SK-N-SH (cell line): ENCODE data around the gene RAPGEF2. TPM values are rescaled to one million over a fixed set of nuclear protein-coding genes. Genes with fewer than 3 reads are reported as not detected.

Source experiments
- CTCF ChIA-PET: fragments of 300-600, 350-600 bp; formaldehyde crosslinking; extraction: SDS; loops from one replicate; lab custom pipeline; 2021; lab: Yijun Ruan, JAX
- POLR2A ChIA-PET: fragments of 350-600 bp; sonication (Branson Sonifier 250); formaldehyde crosslinking; extraction: SDS; loops from one replicate; lab custom pipeline; 2020; ENCODE audit warnings: antibody characterized with exemption, inconsistent platforms; lab: Yijun Ruan, JAX
- DNase-seq: peaks from one replicate; pipeline ENCODE4 v3.0.0; 2012
- H2AFZ ChIP-seq: fragments of 200-600 bp; sonication (generic); 2 replicates; pipeline ENCODE4 v1.8.1; 2016; ENCODE audit warnings: antibody characterized with exemption, mild to moderate bottlenecking, low read depth
- H3F3A ChIP-seq: fragments of 200-600 bp; sonication (generic); replicated peaks from 2 replicates; pipeline ENCODE3; 2016; ENCODE audit warnings: antibody characterized with exemption, mild to moderate bottlenecking; ENCODE audit not compliant: insufficient read depth
- H3K27ac ChIP-seq, 2 experiments: fragments of 200-500 bp in 1 of 2; fragments of 200-600 bp in 1 of 2; sonication (Bioruptor generic) in 1 of 2; sonication (generic), shearing (Covaris generic) in 1 of 2; 2 replicates each; pipeline versions ENCODE4 v1.5.1 to v1.6.1; 2014 to 2016; ENCODE audit warnings: low read depth in 2 of 2, inconsistent platforms in 1 of 2, low read length in 1 of 2, mild to moderate bottlenecking in 1 of 2, mixed read lengths in 1 of 2
- H3K27me3 ChIP-seq: fragments of 200-600 bp; sonication (generic), shearing (Covaris generic); 2 replicates; pipeline ENCODE4 v1.6.1; 2016; ENCODE audit warnings: mixed run types; ENCODE audit not compliant: insufficient read depth
- H3K36me3 ChIP-seq, 2 experiments: fragments of 200-500 bp in 1 of 2; fragments of 200-600 bp in 1 of 2; sonication (Bioruptor generic) in 1 of 2; sonication (generic) in 1 of 2; replicated peaks in 1 of 2; 2 replicates each; pipeline versions ENCODE3 to v1.5.1; 2014 to 2016; ENCODE audit warnings: low read length in 1 of 2, mild to moderate bottlenecking in 1 of 2; ENCODE audit not compliant: insufficient read depth in 2 of 2, control insufficient read depth in 1 of 2
- H3K4me1 ChIP-seq, 2 experiments: fragments of 200-500 bp in 1 of 2; fragments of 200-600 bp in 1 of 2; sonication (Bioruptor generic) in 1 of 2; sonication (generic), shearing (Covaris generic) in 1 of 2; 2 replicates each; pipeline versions ENCODE4 v1.5.1 to v1.6.1; 2014 to 2016; ENCODE audit warnings: low read depth in 1 of 2, low read length in 1 of 2, mixed run types in 1 of 2; ENCODE audit not compliant: insufficient read depth in 2 of 2, control insufficient read depth in 1 of 2
- H3K4me2 ChIP-seq: fragments of 200-600 bp; sonication (generic), shearing (Covaris generic); 2 replicates; pipeline ENCODE4 v1.6.1; 2017; ENCODE audit warnings: mixed run types
- H3K4me3 ChIP-seq, 2 experiments: fragments of 200-500 bp in 1 of 2; fragments of 200-600 bp in 1 of 2; sonication (Bioruptor generic) in 1 of 2; sonication (generic), shearing (Covaris generic) in 1 of 2; 2 replicates each; pipeline versions ENCODE4 v1.5.1 to v1.8.1; 2014 to 2016; ENCODE audit warnings: low read depth in 2 of 2, inconsistent platforms in 1 of 2, low read length in 1 of 2, mild to moderate bottlenecking in 1 of 2, mixed read lengths in 1 of 2, moderate library complexity in 1 of 2
- H3K79me2 ChIP-seq: fragments of 200-600 bp; sonication (generic); 2 replicates; pipeline ENCODE4 v1.8.1; 2017; ENCODE audit warnings: mild to moderate bottlenecking; ENCODE audit not compliant: insufficient read depth
- H3K9ac ChIP-seq: fragments of 200-600 bp; sonication (generic); 2 replicates; pipeline ENCODE4 v1.6.1; 2017; ENCODE audit warnings: mixed run types
- H3K9me2 ChIP-seq: fragments of 200-600 bp; sonication (generic); 2 replicates; pipeline ENCODE4 v1.6.1; 2017; ENCODE audit warnings: mixed run types
- H3K9me3 ChIP-seq: fragments of 200-600 bp; sonication (generic); 2 replicates; pipeline ENCODE4 v1.6.1; 2017; ENCODE audit warnings: mixed run types, mild to moderate bottlenecking, moderate library complexity
- H4K20me1 ChIP-seq: fragments of 200-600 bp; sonication (generic); 2 replicates; pipeline ENCODE4 v1.6.1; 2017; ENCODE audit warnings: mild to moderate bottlenecking, mixed run types; ENCODE audit not compliant: insufficient read depth
- EP300 ChIP-seq, 2 experiments: IDR thresholded peaks; 2 replicates each; pipeline versions ENCODE4 v1.4.0 to v1.6.1; 2012; ENCODE audit warnings: borderline replicate concordance in 1 of 2, low read depth in 1 of 2, low read length in 1 of 2
- EZH2phosphoT487 ChIP-seq: fragments of 200-600 bp; sonication (generic); IDR thresholded peaks from 2 replicates; pipeline ENCODE4 v1.6.1; 2017; ENCODE audit warnings: low read depth, mixed run types, mild to moderate bottlenecking, antibody characterized with exemption, moderate library complexity, borderline replicate concordance
- FOSL2 ChIP-seq: IDR thresholded peaks from 2 replicates; pipeline ENCODE4 v1.4.0; 2012; ENCODE audit warnings: low read depth, mild to moderate bottlenecking, moderate library complexity, borderline replicate concordance
- FOXJ3 ChIP-seq: sonication (generic); formaldehyde crosslinking; IDR thresholded peaks from 2 replicates; pipeline ENCODE4 v1.5.1; 2020; ENCODE audit warnings: mild to moderate bottlenecking, missing genetic modification reagents
- JUND ChIP-seq: IDR thresholded peaks from 2 replicates; pipeline ENCODE4 v1.4.0; 2012
- MEF2A ChIP-seq: IDR thresholded peaks from 2 replicates; pipeline ENCODE4 v1.4.0; 2012; ENCODE audit warnings: low read depth, borderline replicate concordance
- NFIC ChIP-seq: IDR thresholded peaks from 2 replicates; pipeline ENCODE4 v1.4.0; 2012; ENCODE audit warnings: borderline replicate concordance
- PBX3 ChIP-seq: IDR thresholded peaks from 2 replicates; pipeline ENCODE4; 2012
- RXRA ChIP-seq: IDR thresholded peaks from 2 replicates; pipeline ENCODE4 v1.4.0; 2012; ENCODE audit warnings: low read depth, mild to moderate bottlenecking, borderline replicate concordance
- TAF1 ChIP-seq: IDR thresholded peaks from 2 replicates; pipeline ENCODE4 v1.6.1; 2012; ENCODE audit warnings: low read depth, mild to moderate bottlenecking, low read length, moderate library complexity, borderline replicate concordance
- TCF12 ChIP-seq: IDR thresholded peaks from 2 replicates; pipeline ENCODE4 v1.4.0; 2012
- TEAD4 ChIP-seq: IDR thresholded peaks from 2 replicates; pipeline ENCODE4 v1.4.0; 2012; ENCODE audit warnings: mild to moderate bottlenecking, borderline replicate concordance; ENCODE audit not compliant: insufficient read depth
- ZBTB33 ChIP-seq: IDR thresholded peaks from 2 replicates; pipeline ENCODE4 v1.4.0; 2012; ENCODE audit warnings: low read depth, borderline replicate concordance
- WGBS: methylation state at CpG from one replicate; pipeline ENCODE4 v1.1.6; 2017; ENCODE audit warnings: low lambda C conversion rate; 5-methylcytosine and 5-hydroxymethylcytosine counted together
- polyA plus RNA-seq, 3 experiments: library from polyadenylated mRNA; depleted of rRNA; stranded (reverse); fragments of >200 nt; gene quantifications; 2 replicates each; pipeline ENCODE4 v1.2.3, GENCODE V29; 2012
- TF ChIP-seq, protein P1 (sequence below): IDR thresholded peaks from 2 replicates; pipeline ENCODE4 v1.4.0; 2012; ENCODE audit warnings: low read depth
- TF ChIP-seq, protein P2 (sequence below): fragments of 150-350 bp; IDR thresholded peaks from 2 replicates; pipeline ENCODE4 v1.6.1; 2017; ENCODE audit warnings: antibody characterized with exemption, low read length, low read depth, borderline replicate concordance

Gene RAPGEF2
- polyA plus RNA-seq, 1 of the 3 experiments (the other 2 are of a cell fraction): 19.2 TPM

DNA sequence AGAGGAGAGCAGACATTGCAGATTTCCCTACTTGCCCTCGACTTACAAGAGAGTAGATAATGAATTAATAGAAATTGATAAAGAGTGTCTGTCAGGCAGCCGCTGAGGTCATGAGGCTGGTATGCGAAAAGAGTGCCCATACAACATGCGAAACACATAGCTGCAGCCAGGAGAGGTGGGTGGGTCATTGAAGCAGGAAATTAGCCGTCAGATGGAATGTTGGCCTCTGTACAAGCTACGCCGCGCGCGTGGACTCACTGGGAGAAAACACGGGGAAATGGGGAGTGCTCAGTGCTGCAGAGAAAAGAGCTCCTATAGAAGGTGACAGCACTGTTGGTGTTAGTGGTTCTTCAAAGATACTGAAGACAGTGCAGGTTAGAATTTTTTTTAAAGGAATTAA, 125.1 kb downstream of the RAPGEF2 start:
- DNase-seq: peak; percentile 27
- no peaks in the 10 kb centered on the region for H3K9me3 ChIP-seq
- peaks cover 6% of the 10 kb centered on the region for H3F3A ChIP-seq
- H3K4me3 ChIP-seq: peak overlapping the region; percentile 10 to 19
- peak overlapping the region; percentile 69 to 76 for H3K27ac ChIP-seq
- no peak overlapping the region for H2AFZ ChIP-seq
- H3K79me2 ChIP-seq: peaks cover 76% of the 10 kb centered on the region
- no peaks in the 10 kb centered on the region for H3K27me3 ChIP-seq
- POLR2A ChIA-PET: no interaction called here
- peak overlapping the region; percentile 62 for H3K4me2 ChIP-seq
- H3K4me1 ChIP-seq: peaks cover 4 to 16% of the 10 kb centered on the region in 2 experiments; a peak in 3 of 4 replicates
- H3K9me2 ChIP-seq: no peaks in the 10 kb centered on the region
- no peaks in the 10 kb centered on the region for H4K20me1 ChIP-seq
- CTCF ChIA-PET: interaction anchor here (0.8 to 1.9 kb wide), 6 partner anchors 10 to 372 kb away, joined by 3 to 10 read pairs (median 3); no protein-coding TSS in a partner anchor
- no peaks in the 10 kb centered on the region for H3K36me3 ChIP-seq
- TF ChIP-seq, protein P1, sequence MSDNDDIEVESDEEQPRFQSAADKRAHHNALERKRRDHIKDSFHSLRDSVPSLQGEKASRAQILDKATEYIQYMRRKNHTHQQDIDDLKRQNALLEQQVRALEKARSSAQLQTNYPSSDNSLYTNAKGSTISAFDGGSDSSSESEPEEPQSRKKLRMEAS: peak; percentile 82
- TF ChIP-seq EZH2phosphoT487 (no peak), JUND (peak; percentile 53; the same call in 1 of the 2 replicates), ZBTB33 (peak; percentile 38; the same call in 1 of the 2 replicates), TEAD4 (peak; percentile 88), FOXJ3 (CRISPR knock-in tag) (no peak), TCF12 (peak; percentile 64), MEF2A (0 out of 2 replicates have a peak, but pooled peaks have one; percentile 8), TAF1 (no peak), FOSL2 (peak; percentile 50; the same call in 1 of the 2 replicates), EP300 (IDR thresholded peaks at IDR 0.05; ENCODE audit: borderline replicate concordance in 1 of 2, low read depth in 1 of 2, low read length in 1 of 2) (peak in 1 of 2 experiments; percentile 43; a peak in 2 of 4 replicates), PBX3 (peak; percentile 81), NFIC (peak; percentile 81), RXRA (peak; percentile 36; the same call in 1 of the 2 replicates)
- TF ChIP-seq, protein P2, sequence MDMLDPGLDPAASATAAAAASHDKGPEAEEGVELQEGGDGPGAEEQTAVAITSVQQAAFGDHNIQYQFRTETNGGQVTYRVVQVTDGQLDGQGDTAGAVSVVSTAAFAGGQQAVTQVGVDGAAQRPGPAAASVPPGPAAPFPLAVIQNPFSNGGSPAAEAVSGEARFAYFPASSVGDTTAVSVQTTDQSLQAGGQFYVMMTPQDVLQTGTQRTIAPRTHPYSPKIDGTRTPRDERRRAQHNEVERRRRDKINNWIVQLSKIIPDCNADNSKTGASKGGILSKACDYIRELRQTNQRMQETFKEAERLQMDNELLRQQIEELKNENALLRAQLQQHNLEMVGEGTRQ: no peak
- 15% methylated on average over 11 of the region's 11 CpGs for WGBS
- H3K9ac ChIP-seq: peak overlapping the region; percentile 36; the same call in 1 of the 2 replicates
